Lower leg skin (tissue), 3 donors: Measurements from ENCODE around the gene WDR43.

Experiments used
- POLR2A ChIP-seq, 2 donors: fragments of 450-650 bp; IDR thresholded peaks; one replicate each; pipeline ENCODE4 v1.6.1; 2016 to 2017; ENCODE audit warnings: antibody characterized with exemption in 2 of 2, mild to moderate bottlenecking in 1 of 2, moderate library complexity in 1 of 2
- TF ChIP-seq, protein P1 (sequence below), 3 donors: fragments of 450-650 bp; IDR thresholded peaks; one replicate each; pipeline ENCODE4 v1.5.1; 2016; ENCODE audit warnings: antibody characterized with exemption in 3 of 3, mild to moderate bottlenecking in 3 of 3, moderate library complexity in 2 of 3

DNA sequence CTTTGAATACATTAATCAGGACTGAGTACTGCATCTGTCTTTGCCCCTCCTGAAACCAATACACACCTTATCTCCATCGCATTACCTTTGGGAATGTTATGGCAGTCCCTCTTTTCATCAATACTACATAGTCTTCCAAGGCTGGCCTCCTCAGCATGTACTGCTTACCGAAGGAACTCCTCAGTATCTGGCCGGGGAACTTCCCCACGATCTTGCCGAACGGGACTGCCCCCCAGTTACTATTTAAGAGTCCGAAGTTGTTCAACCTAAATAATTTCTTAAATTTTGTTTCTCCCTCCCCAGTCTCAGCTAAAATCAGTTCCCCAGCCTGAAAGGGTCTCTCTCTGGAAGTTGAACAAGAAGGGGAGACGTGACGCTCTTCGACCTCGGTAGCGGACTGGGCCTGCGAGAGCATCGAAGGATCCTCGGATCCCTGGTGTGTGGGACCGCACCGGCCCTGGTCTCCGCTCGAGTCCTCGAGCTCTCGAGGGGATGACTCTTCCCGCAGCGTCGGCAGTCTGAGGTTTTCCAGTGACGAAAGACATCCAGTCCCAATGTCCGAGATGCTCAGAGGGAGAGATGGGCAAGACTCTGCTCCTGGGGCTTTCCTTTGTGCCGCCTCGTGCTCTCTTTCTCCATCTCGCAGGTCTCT is 24.8 kb upstream of the WDR43 start:
- TF ChIP-seq, protein P1, sequence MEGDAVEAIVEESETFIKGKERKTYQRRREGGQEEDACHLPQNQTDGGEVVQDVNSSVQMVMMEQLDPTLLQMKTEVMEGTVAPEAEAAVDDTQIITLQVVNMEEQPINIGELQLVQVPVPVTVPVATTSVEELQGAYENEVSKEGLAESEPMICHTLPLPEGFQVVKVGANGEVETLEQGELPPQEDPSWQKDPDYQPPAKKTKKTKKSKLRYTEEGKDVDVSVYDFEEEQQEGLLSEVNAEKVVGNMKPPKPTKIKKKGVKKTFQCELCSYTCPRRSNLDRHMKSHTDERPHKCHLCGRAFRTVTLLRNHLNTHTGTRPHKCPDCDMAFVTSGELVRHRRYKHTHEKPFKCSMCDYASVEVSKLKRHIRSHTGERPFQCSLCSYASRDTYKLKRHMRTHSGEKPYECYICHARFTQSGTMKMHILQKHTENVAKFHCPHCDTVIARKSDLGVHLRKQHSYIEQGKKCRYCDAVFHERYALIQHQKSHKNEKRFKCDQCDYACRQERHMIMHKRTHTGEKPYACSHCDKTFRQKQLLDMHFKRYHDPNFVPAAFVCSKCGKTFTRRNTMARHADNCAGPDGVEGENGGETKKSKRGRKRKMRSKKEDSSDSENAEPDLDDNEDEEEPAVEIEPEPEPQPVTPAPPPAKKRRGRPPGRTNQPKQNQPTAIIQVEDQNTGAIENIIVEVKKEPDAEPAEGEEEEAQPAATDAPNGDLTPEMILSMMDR (IDR thresholded peaks at IDR 0.05), result no peak
- TF ChIP-seq POLR2A (IDR thresholded peaks at IDR 0.05), result no peak
